Bone marrow (tissue), 2 donors: Measurements from ENCODE around the gene AP4S1.
A peak's percentile ranks its signal among the peaks of the same experiment; 100 is the strongest.
"Not testable (repeated sequence)": the region's sequence is repeated elsewhere in the genome, so short reads cannot be mapped to it uniquely, and the experiment has no call there.

ENCODE experiments used
- DNase-seq, 2 donors: peaks; one replicate each; lab custom pipeline; 2025; lab: John Stamatoyannopoulos, UW

Gene AP4S1

DNA sequence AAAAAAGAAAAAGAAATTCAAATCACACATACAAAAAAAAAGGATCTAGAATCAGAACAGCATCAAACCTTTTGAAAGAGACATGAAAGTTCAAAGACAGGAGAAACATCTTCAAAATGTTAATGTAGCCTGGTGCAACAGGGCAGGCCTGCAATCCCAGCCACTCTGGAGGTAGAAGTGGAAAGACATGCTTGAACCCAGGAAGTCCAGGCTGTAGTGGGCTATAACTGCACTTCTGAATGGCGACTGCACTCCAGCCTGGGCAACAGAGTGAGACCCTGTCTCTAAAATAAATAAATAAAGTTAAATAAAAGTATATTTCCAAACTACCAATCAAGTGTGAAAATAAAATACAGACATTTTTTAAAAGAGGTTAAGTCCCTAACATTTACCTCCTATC is 18.7 kb upstream of the AP4S1 start:
- DNase-seq = no peak

DNA sequence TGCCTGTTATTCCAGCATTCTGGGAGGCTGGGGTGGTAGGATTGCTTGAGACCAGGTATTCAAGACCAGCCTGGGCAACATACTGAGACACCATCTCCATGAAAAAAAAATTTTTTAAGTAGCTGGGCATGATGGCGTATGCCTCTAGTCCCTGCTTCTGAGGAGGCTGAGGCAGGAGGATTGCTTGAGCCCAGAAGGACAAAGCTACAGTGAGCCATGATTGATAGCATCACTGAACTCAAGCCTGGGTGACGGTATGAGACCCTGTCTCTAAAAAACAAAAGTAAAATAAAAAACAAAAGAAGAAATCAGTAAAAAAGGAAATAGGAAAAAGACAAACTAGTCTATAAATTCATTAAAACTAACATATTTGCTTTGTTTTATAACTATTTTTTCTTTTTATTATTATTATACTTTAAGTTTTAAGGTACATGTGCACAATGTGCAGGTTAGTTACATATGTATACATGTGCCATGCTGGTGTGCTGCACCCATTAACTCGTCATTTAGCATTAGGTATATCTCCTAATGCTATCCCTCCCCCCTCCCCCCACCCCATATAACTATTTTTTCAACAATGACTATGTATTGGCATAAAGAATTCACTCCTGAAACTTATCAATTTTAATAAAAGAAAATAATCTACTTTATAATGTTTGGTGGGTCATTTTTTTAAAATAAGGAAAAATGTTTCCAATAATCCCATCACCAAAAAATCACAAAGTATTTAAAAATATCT is 15.4 kb upstream of the AP4S1 start:
- DNase-seq = no peak

DNA sequence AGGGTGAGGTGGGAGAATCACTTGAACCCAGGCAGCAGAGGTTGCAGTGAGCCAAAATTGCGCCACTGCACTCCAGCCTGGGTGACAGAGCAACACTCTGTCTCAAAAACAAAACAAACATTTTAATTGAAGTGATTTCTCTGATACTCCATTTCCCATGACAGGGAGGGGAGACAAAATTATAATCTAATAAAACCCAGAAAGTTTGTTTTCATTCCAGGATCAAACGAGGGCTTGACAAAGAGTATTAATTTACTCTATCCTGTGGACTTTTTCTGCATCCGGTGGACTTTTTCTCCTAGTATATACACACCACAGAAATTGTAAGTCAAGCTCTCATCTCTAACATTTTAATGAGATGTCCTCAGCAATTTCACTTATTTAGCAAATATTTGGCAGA is 14.5 kb upstream of the AP4S1 start:
- DNase-seq = no peak

GRCh38 chr14:31013841-31014240 is 11.6 kb upstream of the AP4S1 start:
- DNase-seq = no peak

DNA sequence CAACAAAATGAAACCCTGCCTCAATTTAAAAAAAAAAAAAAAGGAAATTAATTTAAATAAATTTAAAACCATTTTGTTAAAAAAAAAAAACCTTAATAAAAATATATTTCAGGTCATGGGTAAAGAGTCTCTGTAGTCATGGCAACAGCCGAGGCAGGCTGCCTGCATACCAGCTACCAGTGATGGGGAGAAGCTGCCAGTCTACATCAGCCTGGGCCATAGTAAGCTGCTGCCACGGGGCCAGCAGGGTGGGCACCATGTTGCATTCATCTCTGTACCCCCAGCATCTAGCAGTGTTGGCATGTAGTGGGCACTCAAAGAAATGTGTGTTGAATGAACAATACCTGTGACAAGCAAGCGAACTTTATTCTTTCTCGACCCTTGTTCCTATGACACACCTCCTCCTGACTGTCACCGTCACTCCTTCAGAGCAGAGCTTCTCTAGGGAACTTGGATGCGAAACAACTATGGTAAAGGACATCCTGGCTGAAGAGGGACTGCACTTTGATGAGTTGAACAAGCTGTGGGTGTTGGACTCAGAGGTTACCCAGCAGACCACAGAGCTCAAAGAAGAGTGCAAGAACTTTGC is 7.3 kb upstream of the AP4S1 start:
- no peak for DNase-seq

DNA sequence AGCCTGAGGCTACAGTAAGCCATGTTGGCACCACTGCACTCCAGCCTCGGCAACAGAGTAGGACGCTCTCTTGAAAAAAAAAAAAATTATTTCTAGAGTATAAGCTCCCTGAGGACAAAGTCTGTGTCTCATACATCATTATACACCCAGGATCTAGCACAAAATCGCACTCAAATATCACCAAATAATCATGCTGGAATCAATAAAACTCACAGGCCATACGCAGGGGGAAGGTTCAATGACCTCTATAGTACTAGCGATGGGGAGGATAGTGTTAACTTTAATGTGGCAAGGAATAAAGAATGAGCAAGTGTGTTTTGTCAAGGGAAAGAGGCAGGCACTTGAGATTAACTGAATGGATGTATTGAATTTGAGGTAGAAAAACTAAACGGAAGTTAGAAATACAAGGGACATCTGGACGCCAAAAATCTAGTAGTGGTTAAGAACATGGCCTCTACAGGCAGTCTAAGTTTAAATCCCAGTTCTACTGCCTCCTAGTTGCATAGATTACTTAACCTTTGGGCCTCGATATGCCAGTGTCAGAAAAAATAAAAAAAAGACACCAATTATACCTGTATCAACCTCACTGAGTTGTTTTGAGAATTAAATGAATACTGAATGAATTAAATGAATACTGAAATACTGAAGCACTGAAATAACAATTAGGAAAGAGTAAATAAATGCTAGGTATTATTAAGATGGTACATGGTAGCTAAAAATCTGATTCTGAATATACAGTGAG is 4.4 kb upstream of the AP4S1 start:
- DNase-seq = no peak

GRCh38 chr14:31021576-31021949 is 3.9 kb upstream of the AP4S1 start:
- DNase-seq = no peak

- no peak for DNase-seq
Observed at GRCh38 chr14:31022386-31022785, 3.1 kb upstream of the AP4S1 start.

DNA sequence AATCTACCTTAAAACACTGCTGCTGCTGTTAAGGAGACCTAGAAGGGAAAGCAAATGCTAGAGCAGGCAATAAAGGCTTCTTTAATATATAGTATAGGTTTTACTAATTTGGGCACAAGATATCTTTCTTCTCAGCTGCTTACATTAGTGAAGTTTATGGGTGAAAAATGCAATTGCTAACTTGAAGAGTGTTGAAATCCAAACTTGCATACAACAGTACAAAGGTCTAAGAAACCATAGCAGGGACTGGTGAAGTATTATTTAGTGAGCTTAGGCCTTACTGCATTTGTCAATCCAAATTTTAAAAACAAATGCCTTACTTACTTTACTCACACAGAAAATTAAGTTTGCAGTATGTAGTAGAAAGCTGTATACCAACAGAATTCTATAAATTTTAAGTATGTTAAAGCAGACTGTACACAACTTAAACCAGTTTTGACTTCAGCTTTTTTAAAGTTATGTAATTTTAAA is 1.4 kb upstream of the AP4S1 start:
- no peak for DNase-seq

DNA sequence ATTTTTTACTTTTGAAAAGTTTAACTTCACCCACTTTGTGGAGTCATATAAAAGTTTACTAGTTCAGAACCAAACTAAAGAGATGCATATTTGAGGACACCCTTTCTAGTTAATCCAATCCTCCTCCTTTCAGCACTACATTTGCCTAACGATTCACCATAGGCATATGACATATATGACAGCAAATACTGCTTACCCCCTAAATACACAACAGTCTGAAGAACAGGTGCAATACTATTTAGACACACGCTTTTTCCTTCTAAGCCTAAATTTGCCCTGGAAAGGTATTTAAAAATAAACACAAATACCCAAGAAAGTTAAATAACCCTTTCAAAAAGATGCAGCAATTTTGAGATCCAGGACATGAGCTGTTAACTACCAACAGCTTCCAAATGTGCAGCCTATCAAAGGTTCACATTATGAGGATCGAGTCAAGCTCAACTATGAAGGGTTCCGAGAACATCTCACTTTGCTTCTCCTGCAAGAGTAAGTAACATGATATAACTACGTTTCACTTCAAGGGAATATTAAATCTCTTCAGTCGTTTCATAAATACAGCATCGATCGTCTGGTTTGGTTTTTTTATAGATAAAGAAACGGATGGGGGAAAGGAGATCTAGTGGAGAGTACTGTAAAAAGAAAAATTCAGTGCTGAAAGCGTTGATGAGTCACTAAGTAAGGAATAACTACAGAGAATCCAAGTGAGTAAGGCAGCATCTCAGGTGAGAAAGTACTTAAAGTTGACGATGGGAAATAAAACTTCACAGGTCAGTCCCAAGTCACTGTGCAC is 677 bp upstream of the AP4S1 start:
- DNase-seq = peak in 1 of 2 donors; percentile 18

- DNase-seq = no peak
Observed at GRCh38 chr14:31026077-31026449, 614 bp downstream of the AP4S1 start, which contains the start of gene STRN3. STRN3 (minus strand) TSS chr14:31026379; CDS start chr14:31026185, 194 bp downstream.

DNA sequence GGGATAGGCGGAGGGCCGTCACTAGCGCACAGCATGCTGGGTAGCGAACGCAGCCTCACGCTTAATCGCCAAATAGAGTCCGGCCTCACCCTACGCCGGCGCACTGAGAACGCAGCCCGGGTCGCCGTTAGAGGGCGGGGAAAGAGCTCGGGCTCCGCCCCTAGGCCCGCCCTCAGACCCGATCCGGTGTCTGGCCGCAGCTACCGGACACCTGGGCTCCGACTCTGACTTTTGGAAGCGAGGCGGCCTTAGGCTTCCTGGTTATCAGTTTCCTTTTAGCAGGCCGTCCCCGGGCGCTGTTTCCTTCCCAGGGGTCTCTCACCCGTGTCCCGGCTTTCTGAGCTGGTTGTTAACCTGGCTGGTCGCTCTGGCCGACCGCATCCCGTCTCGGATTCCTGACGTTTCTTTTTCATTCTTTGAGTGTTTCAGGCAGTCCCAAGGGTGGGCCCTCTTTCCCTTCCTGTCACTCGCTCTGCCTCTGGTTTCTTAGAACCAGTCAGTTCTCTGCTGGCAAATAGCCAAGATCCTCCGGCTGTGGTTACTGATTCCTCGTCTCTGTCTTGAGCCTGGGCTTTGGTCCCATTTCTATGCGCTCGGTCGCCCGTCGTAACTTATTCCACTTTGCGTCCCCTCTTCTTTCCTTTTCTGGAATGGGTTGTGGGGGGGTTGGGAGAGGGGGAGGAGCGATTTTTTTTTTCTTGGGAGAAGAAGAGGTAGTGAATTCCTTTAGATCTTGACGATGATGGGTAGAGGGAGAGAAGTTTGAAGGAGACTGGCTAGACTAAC is 1.2 kb downstream of the AP4S1 start:
- DNase-seq = peak; percentile 78 to 94

- DNase-seq = no peak
Observed at GRCh38 chr14:31027847-31028246, 2.4 kb downstream of the AP4S1 start.

GRCh38 chr14:31029016-31029970 is 3.8 kb downstream of the AP4S1 start:
- no peak for DNase-seq

GRCh38 chr14:31030469-31030868 is 5.0 kb downstream of the AP4S1 start:
- DNase-seq = no peak

DNA sequence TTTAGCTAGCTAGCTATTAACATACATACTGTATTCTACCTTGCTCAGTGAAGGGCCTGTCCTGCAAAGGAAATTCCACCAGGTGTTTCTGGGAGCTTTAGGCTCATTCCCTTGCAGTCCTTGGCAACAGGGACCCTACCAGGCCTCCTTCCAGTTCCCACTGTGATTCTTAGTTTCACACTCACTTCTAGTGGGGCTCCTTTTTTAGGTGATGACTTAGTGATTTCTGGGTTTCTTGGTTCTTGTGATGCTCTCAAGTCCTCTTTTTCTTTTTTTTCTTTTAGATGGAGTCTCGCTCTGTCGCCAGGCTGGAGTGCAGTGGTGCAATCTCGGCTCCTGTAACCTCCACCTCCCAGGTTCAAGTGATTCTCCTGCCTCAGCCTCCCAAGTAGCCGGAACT is 11.1 kb downstream of the AP4S1 start:
- no peak for DNase-seq

GRCh38 chr14:31037709-31038221 is 12.3 kb downstream of the AP4S1 start:
- DNase-seq = no peak

DNA sequence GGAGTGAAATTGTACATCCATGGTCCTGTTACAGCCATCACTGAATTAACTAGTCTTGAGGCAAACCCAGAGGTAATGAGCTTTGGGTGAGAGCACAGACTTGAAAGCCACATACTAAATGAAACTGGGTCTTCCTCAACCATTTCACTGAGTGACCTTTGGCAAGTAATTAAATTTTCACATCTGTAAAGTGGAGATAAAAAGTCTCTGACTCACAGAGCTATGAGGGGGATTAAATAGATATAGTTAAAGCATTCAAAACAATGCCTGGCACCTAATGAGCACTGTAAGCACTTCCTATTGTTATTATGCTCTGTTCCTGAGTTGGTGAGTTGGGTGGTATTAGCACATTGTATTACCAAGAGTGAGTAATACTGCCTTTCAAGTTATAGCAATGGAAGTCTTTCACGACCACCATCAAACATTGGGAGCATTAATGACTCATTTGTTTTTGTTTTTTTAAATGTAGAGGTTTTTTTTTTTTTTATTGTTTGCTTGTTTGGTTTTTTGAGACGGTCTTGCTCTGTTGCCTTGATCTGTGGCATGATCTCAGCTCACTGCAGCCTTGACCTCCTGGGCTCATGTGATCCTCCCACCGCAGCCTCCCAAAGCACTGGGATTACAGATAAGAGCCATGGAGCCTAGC is 13.2 kb downstream of the AP4S1 start:
- no peak for DNase-seq

GRCh38 chr14:31042300-31042699 is 16.9 kb downstream of the AP4S1 start:
- DNase-seq = no peak

GRCh38 chr14:31042893-31043292 is 17.4 kb downstream of the AP4S1 start:
- DNase-seq = not testable (repeated sequence)
